Hematopoietic multipotent progenitor cell treated with erythropoietin and hydrocortisone succinate and interleukin-3 and kit ligand, for 6 days (in vitro differentiated cells): ENCODE measurements around the gene KIRREL1.

Source experiments
- DNase-seq: peaks from one replicate; pipeline ENCODE4 v3.0.0-alpha.2; 2015

Gene KIRREL1

DNA sequence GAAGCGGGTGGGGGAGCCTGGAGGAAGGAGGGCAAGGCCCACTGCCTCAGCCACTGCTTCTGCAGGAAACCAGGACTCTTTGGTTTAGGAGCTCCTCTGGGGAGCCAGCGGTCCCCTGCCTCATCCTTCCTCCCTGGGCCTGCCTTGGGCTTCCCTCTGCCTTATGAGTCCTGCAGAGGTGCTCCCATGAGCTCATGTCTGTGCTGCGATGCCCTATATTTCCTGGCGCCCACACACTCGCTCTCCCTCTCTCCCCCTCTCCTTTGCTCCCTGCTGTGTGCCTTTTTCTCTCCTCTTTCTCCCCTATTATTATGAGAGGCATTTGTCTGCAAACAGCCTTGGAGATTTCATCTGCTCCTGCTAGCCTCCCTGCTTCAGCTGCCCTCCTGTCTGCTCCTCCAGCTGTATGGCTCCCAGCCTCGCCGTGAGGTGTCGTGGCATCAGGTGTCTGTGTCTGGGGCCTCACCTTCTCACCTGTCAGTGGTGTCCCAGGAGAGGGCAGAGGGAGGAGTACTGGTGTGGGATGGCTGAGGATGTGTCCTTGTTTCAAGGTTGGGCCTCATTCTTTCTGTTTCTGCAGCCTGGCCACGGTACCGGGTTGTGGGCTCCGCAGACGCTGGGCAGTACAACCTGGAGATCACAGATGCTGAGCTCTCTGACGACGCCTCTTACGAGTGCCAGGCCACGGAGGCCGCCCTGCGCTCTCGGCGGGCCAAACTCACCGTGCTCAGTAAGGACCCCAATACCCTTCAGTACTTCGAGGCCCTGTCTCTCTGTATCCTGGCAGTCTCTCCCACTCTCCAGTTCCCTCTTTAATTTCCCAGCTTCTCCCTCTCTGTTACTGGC is 84.2 kb downstream of the KIRREL1 start:
- no peak for DNase-seq

DNA sequence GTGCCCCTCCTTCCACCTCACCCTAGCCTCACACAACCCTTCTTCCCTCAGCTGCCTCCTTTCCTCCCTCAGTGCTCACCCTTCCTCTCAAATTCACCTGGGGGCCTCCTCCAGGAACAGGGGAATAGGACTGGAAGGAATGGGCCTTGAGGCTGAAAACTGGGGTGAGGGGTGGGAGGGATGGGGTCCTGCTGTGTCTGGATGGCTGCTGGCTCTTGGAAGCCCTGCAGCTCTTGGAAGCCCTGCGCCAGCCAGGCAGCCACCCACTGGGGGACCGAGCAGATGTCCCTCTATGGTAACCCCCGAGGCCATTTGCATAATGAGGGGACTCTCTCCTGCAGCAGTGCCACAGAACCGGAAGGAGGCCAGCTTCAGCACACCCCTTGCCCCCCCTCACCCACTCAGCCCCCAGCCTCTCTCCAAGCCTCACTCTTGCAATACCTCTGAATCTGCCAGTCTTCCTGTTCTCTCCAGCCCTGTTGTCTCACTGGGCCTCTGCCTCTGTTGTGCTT is 85.2 kb downstream of the KIRREL1 start:
- no peak for DNase-seq

DNA sequence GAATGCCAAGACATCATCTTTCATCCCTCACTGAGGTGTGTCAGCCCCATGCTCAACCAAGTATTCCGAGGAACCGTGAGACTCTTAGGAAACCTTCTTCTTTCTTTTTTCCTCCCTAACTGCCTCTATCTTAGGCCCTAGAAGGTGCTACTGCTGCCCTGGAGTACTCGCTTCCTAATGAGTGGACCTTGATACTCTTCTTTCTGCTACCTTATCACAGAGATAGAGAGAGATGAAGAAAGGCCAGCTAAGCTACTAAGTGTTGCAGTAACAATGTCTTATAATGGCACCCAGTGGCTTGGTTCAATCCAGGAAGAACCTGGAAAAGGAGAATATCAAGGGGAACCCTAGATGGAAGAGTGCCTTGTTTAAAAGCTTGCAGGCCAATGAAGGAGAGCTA is 86.6 kb downstream of the KIRREL1 start:
- DNase-seq = no peak

DNA sequence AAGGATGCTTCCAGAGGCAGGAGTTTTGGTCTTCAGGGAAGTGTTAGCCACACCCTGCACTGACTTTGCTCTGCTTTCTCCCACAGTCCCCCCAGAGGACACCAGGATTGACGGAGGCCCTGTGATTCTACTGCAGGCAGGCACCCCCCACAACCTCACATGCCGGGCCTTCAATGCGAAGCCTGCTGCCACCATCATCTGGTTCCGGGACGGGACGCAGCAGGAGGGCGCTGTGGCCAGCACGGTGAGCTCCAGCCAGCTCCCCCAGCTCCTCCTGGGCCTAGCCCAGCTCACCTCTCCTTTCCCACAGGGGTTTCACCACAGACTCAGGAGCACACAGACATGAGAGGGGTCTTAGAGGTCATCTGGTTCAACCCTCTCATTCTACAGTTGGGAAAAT is 90.9 kb downstream of the KIRREL1 start:
- no peak for DNase-seq

DNA sequence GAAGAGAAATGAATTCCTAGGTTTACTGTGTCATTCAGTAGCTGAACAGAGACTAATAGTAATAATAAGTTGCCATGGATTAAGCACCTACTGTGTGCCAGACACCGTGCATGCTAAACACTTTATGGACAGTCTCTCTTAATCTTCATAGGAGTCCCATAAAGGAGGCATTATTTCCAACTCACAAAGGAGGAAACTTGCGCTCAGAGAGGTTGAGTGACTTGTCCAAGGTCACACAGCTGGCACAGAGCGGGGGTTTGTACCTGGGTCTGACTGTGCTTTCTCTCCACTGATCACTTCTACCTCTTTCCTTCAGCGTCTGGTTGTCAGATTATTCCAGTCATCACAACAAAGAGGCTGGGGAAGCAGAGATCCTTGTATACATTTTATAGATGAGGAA is 91.3 kb downstream of the KIRREL1 start:
- no peak for DNase-seq

DNA sequence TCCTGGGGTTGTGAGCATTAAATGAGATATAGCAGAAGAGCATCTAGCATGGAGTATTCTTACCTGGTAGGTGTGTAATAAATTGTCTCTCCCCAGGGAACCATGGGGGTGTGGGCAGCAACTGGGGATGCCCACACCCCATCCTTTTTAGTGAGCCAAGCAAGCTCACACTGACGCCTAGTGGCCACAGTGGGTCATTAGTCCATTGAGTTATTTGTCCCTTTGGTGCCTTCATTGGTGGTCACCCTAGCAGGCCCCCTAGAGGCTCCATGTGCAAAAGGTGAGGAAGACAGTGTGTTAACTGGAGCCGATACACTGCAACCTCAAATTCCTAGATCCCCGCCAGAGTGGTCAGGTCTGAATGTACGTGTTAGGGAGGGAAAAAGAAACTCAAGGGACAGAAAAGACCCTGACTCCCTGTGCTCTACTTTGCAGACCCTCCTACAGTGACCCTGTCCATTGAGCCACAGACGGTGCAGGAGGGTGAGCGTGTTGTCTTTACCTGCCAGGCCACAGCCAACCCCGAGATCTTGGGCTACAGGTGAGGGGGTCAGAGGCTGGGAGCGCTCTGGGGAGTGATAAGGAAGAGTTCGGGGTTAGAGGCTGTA is 94.0 kb downstream of the KIRREL1 start:
- peak; percentile 91 for DNase-seq

DNA sequence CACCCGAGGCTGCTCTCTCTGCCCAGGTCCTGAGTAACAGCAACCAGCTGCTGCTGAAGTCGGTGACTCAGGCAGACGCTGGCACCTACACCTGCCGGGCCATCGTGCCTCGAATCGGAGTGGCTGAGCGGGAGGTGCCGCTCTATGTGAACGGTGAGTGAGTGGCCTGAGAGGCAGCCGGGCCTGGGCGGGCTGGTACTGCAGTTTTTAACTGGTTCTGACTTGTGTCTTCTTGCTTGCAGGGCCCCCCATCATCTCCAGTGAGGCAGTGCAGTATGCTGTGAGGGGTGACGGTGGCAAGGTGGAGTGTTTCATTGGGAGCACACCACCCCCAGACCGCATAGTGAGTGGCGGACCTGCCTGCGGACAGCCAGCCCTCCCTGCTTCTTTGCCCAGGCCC is 96.0 kb downstream of the KIRREL1 start:
- DNase-seq = no peak

DNA sequence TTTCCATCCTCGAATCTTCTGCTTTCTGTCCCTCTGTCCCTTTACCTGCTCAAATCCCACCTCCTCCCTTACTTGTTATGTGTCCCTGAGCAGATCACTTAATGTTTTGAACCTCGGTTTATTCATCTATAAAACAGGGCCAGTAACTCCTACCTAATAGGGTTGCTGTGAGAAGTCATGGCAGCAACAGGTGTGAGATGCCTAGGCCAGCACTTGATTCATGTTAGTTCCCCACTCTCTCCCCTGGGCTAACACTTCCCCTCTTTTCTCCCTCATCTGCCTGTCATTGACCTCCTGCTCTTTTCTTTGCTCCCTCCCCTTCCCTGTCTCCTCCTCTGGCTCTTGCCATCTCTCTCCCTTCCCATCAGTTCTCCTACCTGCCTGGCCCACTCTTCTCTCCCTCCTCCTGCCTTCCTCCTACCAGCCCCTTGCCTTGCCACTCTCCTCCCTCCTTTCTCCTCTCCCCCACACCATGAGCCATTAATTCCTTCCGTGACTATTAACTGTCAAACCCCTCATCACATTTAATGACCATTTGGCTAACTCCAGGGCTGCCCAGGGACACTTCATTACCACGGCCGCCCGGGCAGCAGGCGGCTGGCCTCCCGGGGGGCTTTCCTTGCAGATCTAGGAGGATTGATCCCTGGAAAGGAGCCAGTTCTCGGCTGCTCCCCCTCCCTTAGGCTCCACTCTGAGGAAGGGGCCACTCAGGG is 96.6 kb downstream of the KIRREL1 start:
- no peak for DNase-seq

DNA sequence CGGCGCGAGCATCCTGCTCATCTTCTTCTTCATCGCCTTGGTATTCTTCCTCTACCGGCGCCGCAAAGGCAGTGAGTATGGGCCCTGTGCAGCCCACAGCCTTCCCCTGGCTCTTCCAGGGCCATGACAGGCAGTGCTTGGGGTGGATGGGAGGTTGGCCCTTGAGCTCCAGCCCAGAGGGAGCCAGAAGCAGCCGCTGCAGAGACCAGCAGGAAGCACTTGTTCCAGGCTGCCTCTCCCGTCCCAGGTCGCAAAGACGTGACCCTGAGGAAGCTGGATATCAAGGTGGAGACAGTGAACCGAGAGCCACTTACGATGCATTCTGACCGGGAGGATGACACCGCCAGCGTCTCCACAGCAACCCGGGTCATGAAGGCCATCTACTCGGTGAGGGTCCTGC is 99.9 kb downstream of the KIRREL1 start:
- DNase-seq = no peak

DNA sequence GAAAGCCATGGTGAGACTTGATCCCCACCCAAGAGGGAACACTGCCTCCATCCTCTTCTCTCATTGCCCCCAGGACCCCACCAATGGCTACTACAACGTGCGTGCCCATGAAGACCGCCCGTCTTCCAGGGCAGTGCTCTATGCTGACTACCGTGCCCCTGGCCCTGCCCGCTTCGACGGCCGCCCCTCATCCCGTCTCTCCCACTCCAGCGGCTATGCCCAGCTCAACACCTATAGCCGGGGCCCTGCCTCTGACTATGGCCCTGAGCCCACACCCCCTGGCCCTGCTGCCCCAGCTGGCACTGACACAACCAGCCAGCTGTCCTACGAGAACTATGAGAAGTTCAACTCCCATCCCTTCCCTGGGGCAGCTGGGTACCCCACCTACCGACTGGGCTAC is 101.1 kb downstream of the KIRREL1 start:
- no peak for DNase-seq

DNA sequence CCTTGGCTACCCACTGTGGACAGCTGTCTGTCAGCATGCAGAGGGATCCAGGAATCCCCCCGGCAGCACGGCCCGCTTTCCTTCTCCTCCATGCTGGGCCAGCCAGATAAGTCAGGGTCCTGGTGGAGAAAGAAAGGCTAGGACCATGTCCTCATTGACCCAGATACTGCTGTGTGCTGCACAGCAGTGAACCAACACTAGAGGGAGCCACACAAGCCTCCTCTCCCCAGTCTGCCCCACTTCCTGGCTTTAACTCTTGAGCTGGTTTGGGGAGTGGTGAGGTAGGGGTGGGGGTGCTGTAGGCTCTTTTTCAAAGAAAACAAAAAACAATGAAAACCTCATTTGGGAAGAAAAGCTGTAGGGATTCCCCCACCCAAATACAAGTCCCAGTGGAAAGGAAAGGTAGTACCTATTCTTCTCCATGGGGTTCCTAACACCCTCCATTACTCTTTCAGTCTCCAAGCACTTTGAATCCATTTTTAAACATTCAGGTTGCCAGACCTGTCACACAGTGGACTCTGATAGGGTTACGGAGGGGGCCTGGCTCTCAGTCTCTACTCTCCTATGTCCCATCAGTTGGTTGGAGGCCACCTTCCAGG is 102.4 kb downstream of the KIRREL1 start:
- peak; percentile 77 for DNase-seq

DNA sequence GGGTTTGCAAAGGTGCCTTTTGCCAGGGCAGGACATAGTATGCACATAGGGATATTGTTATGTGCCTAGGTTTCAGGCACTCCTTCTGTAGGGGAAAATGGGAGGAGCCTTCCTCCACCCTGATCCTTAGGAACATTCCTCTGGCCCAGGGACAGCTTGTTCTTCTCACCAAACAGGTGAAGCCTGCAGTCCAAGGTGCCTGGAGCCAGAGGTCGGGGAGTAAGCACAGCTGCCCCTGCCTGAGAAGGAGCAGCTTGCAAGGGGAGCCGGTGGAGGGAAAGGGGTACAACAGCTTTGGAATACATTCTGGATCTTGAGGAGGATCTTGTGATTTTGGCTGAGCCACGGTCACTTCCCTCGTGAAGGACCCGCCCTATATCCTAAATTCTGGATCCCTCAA is 104.8 kb downstream of the KIRREL1 start:
- no peak for DNase-seq

DNA sequence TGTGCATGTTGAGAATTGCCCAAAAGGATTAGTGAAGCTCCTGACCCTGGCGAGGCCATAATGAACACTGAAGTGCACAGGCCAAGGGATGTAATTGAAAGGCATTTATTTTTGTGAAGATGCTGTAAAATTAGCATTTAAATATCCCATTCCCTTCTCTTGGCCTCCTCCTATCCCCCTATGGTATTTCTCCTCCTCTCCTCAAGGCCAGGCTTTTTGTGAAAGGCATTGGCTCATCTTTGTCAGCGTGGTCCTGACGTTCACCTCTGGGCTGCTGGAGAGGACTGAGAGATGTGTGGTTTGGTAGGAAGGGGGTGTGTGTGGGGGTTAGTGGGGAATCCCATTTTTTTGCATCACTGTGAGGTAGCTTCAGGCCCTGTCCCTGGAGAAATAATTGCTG is 105.7 kb downstream of the KIRREL1 start:
- no peak for DNase-seq

DNA sequence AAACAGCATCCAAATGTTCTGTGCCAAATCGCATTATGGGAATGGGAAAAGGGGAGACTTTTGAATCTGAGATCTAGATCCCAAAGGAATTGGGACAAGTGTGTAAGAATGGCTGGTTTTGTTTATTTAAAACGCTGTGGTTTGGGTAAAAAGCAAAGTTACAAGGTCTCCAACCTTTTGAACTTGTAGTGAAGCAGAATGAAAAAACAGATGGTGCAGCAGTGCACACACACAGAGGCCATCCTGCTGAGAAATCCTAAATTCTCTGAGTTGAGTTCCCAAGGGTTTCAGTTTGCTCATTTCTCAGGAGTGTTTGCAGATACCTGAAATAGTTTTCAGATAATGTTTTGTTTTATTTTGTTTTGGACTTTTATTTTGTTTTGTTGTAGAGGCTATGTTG is 107.1 kb downstream of the KIRREL1 start:
- DNase-seq = no peak

DNA sequence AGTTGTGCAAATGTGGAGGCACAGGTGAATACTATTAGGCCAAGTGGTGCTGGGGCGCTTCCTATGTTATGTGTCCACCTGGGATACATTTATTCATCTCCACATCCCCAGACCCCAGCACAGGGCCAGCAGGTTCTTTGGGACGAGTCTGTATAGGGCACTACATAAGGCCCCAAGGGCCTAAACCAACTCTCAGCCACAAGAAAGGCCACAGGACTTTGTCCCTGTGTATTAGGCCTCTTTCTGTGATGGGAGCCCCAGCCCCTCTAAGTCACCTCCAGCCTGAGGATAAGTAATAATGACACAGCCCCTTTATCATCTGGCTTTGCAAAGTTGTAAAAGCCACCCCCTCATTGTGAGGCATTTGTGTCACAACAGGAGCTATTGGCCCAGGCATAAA is 108.0 kb downstream of the KIRREL1 start:
- DNase-seq = no peak

DNA sequence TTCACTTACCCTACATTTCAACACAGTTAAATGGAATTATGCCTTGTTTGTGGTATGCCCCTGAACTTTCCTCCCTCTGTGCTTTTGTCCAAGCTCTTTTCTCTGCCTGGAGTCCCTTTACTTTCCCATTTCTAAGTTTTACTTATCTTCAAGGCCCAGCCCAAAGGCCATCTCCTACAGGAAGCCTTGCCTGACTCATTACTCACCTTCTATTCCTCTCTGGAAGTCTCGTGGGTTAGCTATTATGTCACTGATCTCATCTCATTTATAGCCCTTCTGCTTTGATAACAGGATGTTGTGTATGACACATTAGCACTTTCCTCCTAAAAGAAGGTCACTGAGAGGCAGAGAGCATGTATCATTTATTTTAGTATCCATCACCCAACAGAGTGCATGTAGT is 108.5 kb downstream of the KIRREL1 start:
- no peak for DNase-seq

DNA sequence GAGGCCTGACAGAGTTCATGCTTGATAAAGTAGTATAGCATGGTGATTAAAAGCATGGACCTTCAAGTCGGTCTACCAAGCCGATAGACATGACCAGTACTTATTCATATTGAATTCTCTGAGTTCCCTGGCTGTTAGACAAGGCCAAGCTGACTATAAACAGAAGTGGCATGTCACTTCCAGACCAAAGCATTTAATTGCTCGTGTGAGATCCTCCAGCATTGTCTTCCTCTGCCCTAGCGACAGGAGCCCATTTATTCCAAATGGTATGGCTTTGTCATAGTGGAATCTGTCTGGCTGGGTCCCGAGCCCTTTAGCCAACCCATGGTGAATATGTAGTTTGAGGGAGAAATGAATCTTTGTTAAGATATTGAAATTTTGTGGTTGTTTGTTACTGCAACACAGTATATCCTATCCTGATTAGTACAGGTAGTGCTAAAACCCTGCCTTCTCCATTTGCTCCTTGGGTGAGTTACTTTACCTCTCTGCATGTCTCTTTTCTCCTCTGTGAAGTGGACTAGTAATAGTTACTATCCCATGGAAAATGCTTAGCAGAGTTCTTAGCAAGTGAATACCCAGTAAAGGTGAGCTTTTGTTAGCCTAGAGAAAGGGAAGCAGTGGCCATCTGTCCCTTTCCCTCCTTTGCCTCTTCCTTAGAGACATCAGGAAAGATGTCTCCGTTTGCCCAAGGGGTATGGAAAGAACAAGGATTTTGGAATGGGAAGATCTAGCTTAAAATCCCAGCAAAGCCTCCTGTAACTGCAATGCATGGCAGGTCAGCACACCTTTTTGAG is 109.6 kb downstream of the KIRREL1 start:
- DNase-seq = no peak

DNA sequence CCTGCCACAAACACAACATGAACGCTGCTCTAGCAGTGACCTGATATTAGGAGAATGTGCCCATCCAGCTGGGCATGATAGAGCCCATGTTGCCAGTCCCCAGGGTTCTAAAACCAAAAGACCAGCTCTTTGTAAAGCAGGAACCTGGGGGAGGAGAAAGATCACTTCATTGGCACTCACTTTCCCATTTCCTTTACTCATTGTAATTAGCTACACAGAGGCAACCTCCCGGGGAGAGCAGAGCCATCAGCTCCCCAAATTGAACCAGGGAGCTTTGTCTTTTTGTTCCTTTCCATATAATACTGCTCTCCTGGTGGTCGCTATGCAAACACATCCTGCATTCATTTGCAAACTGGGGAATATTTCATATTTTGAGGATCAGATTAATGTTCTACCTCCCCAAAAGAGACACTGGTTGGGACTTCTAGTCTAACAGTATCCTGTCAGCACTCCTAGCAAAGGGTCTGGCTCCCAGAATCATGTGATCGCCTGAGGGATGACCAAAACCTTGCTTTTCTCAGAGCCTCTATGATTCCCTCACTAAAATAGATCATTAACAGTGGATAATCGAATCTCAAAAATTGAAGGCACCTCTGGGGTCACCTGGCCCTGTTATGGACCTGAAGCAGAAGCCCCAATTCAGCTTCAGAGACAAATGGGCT is 110.5 kb downstream of the KIRREL1 start:
- DNase-seq = no peak

DNA sequence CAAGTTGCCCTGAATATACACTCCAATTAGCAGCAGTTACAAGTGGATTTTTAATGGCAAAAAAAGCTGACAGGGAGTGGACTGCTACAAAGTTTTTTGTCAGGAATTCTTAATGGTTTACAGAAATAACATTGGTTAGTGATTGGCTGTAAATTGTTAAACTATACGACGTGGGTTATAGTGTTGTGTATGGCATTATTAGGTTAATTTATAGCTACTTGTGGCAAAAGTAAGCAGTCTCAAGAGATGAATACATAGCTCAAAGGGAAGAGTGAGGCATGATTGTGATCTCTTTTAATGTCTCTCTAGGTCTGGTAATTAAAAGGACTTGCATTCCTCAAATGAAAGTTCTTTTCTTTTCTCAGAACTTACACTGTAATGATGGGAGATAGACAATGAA is 111.4 kb downstream of the KIRREL1 start:
- no peak for DNase-seq

DNA sequence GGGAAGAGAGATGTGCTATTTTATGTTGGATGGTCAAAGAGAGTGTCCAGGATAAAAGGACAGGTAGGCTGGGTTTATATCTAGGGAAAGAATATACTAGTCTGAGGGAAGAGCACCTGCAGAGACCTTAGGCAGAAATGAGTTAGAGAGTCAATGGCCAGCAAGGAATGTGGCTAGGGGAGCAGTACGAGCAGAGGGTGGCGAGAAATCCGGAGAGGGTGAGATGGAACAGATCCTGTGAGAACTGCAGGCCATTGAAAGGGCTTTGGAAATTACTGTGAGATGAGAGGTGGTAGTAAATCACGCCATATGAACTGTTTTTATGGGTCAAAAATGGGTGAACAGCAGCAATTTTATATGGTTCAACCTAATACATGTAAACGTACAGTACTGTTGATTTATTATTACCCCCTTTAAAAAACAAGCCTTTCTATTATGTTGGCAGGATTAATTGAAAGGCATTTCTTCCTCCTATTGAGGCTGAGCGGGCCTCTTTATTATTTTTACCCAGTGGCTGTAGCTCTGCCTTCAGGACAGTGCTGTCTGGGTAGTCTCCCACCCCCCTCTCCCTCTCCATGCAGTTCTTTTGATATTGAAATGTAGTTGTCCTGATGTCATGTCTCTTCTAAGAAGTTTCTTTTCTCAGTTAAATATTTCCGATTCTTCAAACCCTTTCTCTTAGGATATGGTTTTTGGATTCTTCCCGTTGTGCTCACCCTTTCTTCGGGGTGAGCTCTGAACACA is 112.1 kb downstream of the KIRREL1 start:
- DNase-seq = no peak

DNA sequence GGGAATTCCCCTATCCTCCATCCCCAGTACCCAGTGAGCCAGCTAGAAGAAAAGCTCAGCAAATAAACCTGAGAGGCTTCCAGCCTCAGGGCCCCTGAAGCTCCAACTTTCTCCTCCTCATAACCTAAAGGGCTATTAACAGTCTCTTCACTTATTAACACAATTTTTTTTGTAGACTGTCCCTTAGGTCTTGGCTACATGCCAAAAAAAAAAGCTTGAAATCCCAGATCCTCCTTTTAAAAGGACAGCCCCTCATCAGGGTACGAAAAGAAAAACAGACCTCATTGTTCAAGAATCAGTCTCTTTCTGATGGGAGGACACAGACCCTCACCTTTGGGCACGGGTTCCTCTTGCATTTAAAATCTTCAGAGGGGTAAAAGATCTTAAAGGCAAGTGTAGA is 114.5 kb downstream of the KIRREL1 start:
- no peak for DNase-seq
